ENCODE data around the gene VCX.

Gene VCX

GRCh38 chrX:7889680-7890079 is 46.7 kb downstream of the VCX start:
- no peaks in the 10 kb centered on the region for H3K4me1 ChIP-seq (ENCODE audit: insufficient read depth, low read length, poor library complexity, severe bottlenecking)
- H2AFZ ChIP-seq (ENCODE audit: low read length) = no peak overlapping the region
- no peak for TF ChIP-seq CTCF (conservative IDR thresholded peaks at IDR 0.05; ENCODE audit: low read length)
- no peak for TF ChIP-seq EZH2phosphoT487 (IDR thresholded peaks at IDR 0.05; ENCODE audit: borderline replicate concordance)
- no peak overlapping the region for H3K9ac ChIP-seq (ENCODE audit: low read depth, low read length, poor library complexity, severe bottlenecking)
- H3F3A ChIP-seq (ENCODE audit: low read depth) = no peaks in the 10 kb centered on the region
- H3K36me3 ChIP-seq (ENCODE audit: insufficient read depth, low read length) = no peaks in the 10 kb centered on the region
- H3K9me2 ChIP-seq (replicated peaks; ENCODE audit: low read depth, low read length) = no peaks in the 10 kb centered on the region
- H3K27me3 ChIP-seq (ENCODE audit: insufficient read depth, low read length, poor library complexity, severe bottlenecking) = no peaks in the 10 kb centered on the region
- H3K4me2 ChIP-seq (ENCODE audit: low read depth, low read length, poor library complexity, severe bottlenecking) = no peak overlapping the region
- no peaks in the 10 kb centered on the region for H3K79me2 ChIP-seq (ENCODE audit: insufficient read depth, low read length)
- no peaks in the 10 kb centered on the region for H3K9me3 ChIP-seq (ENCODE audit: insufficient read depth, low read depth, low read length)
- H4K20me1 ChIP-seq (ENCODE audit: insufficient read depth, low read length, poor library complexity, severe bottlenecking) = no peaks in the 10 kb centered on the region
- H3K4me3 ChIP-seq (ENCODE audit: low read length, poor library complexity, severe bottlenecking) = no peak overlapping the region

- TF ChIP-seq EZH2phosphoT487 (IDR thresholded peaks at IDR 0.05; ENCODE audit: borderline replicate concordance) = no peak
- TF ChIP-seq CTCF (conservative IDR thresholded peaks at IDR 0.05; ENCODE audit: low read length) = no peak
These were observed 49.0 kb downstream of the VCX start for GRCh38 chrX:7891928-7892327.

More at GRCh38 chrX:7891928-7892327, 49.0 kb downstream of the VCX start:
- no peak overlapping the region for H2AFZ ChIP-seq (ENCODE audit: low read length)
- H3K27me3 ChIP-seq (ENCODE audit: insufficient read depth, low read length, poor library complexity, severe bottlenecking) = no peaks in the 10 kb centered on the region
- no peaks in the 10 kb centered on the region for H4K20me1 ChIP-seq (ENCODE audit: insufficient read depth, low read length, poor library complexity, severe bottlenecking)
- no peaks in the 10 kb centered on the region for H3K79me2 ChIP-seq (ENCODE audit: insufficient read depth, low read length)
- no peaks in the 10 kb centered on the region for H3K36me3 ChIP-seq (ENCODE audit: insufficient read depth, low read length)
- H3F3A ChIP-seq (ENCODE audit: low read depth) = no peaks in the 10 kb centered on the region
- no peaks in the 10 kb centered on the region for H3K9me2 ChIP-seq (replicated peaks; ENCODE audit: low read depth, low read length)
- H3K9me3 ChIP-seq (ENCODE audit: insufficient read depth, low read depth, low read length) = no peaks in the 10 kb centered on the region
- no peak overlapping the region for H3K4me2 ChIP-seq (ENCODE audit: low read depth, low read length, poor library complexity, severe bottlenecking)
- H3K4me3 ChIP-seq (ENCODE audit: low read length, poor library complexity, severe bottlenecking) = no peak overlapping the region
- H3K4me1 ChIP-seq (ENCODE audit: insufficient read depth, low read length, poor library complexity, severe bottlenecking) = no peaks in the 10 kb centered on the region
- H3K9ac ChIP-seq (ENCODE audit: low read depth, low read length, poor library complexity, severe bottlenecking) = no peak overlapping the region
